GM19467 (cell line): Measurements from ENCODE around the gene ADNP2.

Source experiments
- ATAC-seq: cut with Tn5 transposase; IDR thresholded peaks from one replicate; pipeline ENCODE4 v1.9.1; 2021; ENCODE audit warnings: mild to moderate bottlenecking, moderate library complexity; ENCODE audit not compliant: unreplicated experiment

Gene ADNP2

GRCh38 chr18:80170395-80171053 is 61.5 kb downstream of the ADNP2 start:
- no peak for ATAC-seq

- ATAC-seq: no peak
Measured at GRCh38 chr18:80171054-80171872, 62.2 kb downstream of the ADNP2 start.

- ATAC-seq: no peak
Measured at GRCh38 chr18:80172056-80172455, 63.0 kb downstream of the ADNP2 start.

GRCh38 chr18:80173060-80173459 is 64.0 kb downstream of the ADNP2 start:
- no peak for ATAC-seq

- ATAC-seq: no peak
Measured at GRCh38 chr18:80175451-80176204, 66.6 kb downstream of the ADNP2 start.

GRCh38 chr18:80176334-80177073 is 67.4 kb downstream of the ADNP2 start:
- ATAC-seq: no peak

- no peak for ATAC-seq
Measured at GRCh38 chr18:80177128-80177527, 68.1 kb downstream of the ADNP2 start.

- no peak for ATAC-seq
Measured at GRCh38 chr18:80178935-80179818, 70.1 kb downstream of the ADNP2 start.

GRCh38 chr18:80179857-80180558 is 70.9 kb downstream of the ADNP2 start:
- ATAC-seq: no peak

- ATAC-seq: no peak
Measured at GRCh38 chr18:80180778-80181564, 71.9 kb downstream of the ADNP2 start.

- no peak for ATAC-seq
Measured at GRCh38 chr18:80181642-80182461, 72.8 kb downstream of the ADNP2 start.

GRCh38 chr18:80182855-80183254 is 73.8 kb downstream of the ADNP2 start:
- no peak for ATAC-seq

GRCh38 chr18:80183273-80184050 is 74.4 kb downstream of the ADNP2 start:
- ATAC-seq: no peak

- no peak for ATAC-seq
Measured at GRCh38 chr18:80184243-80184772, 75.2 kb downstream of the ADNP2 start.

GRCh38 chr18:80185545-80185944 is 76.5 kb downstream of the ADNP2 start:
- no peak for ATAC-seq

GRCh38 chr18:80187956-80188642 is 79.0 kb downstream of the ADNP2 start:
- no peak for ATAC-seq
